DMS 273 (cell line): ENCODE data around the gene ACTL9.
"Not testable (repeated sequence)": the region's sequence is repeated elsewhere in the genome, so short reads cannot be mapped to it uniquely, and the experiment has no call there.

ENCODE experiments used
- DNase-seq: peaks from one replicate; lab custom pipeline; 2025; ENCODE audit not compliant: unreplicated experiment; lab: John Stamatoyannopoulos, UW

The ACTL9 gene

GRCh38 chr19:8698433-8699063 is at the start of gene ACTL9:
Gene ACTL9, minus strand, starts transcription at chr19:8698795. Its CDS starts 94 bp downstream, at chr19:8698701.
- DNase-seq: no peak

GRCh38 chr19:8739291-8740065 is 40.9 kb upstream of the ACTL9 start:
- DNase-seq: not testable (repeated sequence)

- DNase-seq: no peak
Measured at GRCh38 chr19:8738377-8738776, 39.8 kb upstream of the ACTL9 start.

- no peak for DNase-seq
Measured at GRCh38 chr19:8731428-8732169, 33.0 kb upstream of the ACTL9 start.

- no peak for DNase-seq
Measured at GRCh38 chr19:8724276-8724675, 25.7 kb upstream of the ACTL9 start.

- DNase-seq: no peak
Measured at GRCh38 chr19:8722032-8722431, 23.4 kb upstream of the ACTL9 start.

GRCh38 chr19:8721334-8721733 is 22.7 kb upstream of the ACTL9 start, which contains the start of gene OR2Z1:
Gene OR2Z1, plus strand, starts transcription at chr19:8721634. Its CDS starts 9,395 bp downstream, at chr19:8731029.
- no peak for DNase-seq

GRCh38 chr19:8710337-8710736 is 11.7 kb upstream of the ACTL9 start:
- DNase-seq: not testable (repeated sequence)

- DNase-seq: no peak
Measured at GRCh38 chr19:8705742-8706141, 7.1 kb upstream of the ACTL9 start.

GRCh38 chr19:8705304-8705703 is 6.7 kb upstream of the ACTL9 start:
- not testable (repeated sequence) for DNase-seq

- DNase-seq: no peak
Measured at GRCh38 chr19:8703223-8703622, 4.6 kb upstream of the ACTL9 start.

GRCh38 chr19:8702350-8702749 is 3.8 kb upstream of the ACTL9 start:
- DNase-seq: no peak

- no peak for DNase-seq
Measured at GRCh38 chr19:8700956-8701355, 2.4 kb upstream of the ACTL9 start.

GRCh38 chr19:8699908-8700307 is 1.3 kb upstream of the ACTL9 start:
- DNase-seq: no peak

GRCh38 chr19:8697671-8698432 is 743 bp downstream of the ACTL9 start:
- no peak for DNase-seq

- DNase-seq: no peak
Measured at GRCh38 chr19:8696993-8697392, 1.6 kb downstream of the ACTL9 start.

- no peak for DNase-seq
Measured at GRCh38 chr19:8695911-8696310, 2.7 kb downstream of the ACTL9 start.

- DNase-seq: no peak
Measured at GRCh38 chr19:8695501-8695900, 3.1 kb downstream of the ACTL9 start.

GRCh38 chr19:8690753-8691539 is 7.6 kb downstream of the ACTL9 start:
- no peak for DNase-seq

- DNase-seq: no peak
Measured at GRCh38 chr19:8688930-8689329, 9.7 kb downstream of the ACTL9 start.
